HepG2 (cell line): ENCODE results near the gene FKBP1A. TPM values are rescaled to one million over a fixed set of nuclear protein-coding genes. Genes with fewer than 3 reads are reported as not detected.

Experiments used
- ATAC-seq: fragments of 200-7000 bp; cut with Tn5 transposase; 3 replicates; pipeline ENCODE4 v1.9.1; 2020; ENCODE audit warnings: mild to moderate bottlenecking, moderate library complexity
- BruUV-seq: library from RNA; stranded (reverse); fragments of 400-500 nt; replicated peaks from 2 replicates; lab custom pipeline; 2021; lab: Mats Ljungman, UMichigan
- CTCF ChIA-PET: fragments of 300-600 bp; formaldehyde crosslinking; extraction: SDS; loops from one replicate; lab custom pipeline; 2021; ENCODE audit warnings: low total read pairs, inconsistent platforms, low intra/inter-chr PET ratio; lab: Yijun Ruan, JAX
- POLR2A ChIA-PET: fragments of 350-600 bp; sonication (Branson Sonifier 250); formaldehyde crosslinking; loops from one replicate; lab custom pipeline; 2020; ENCODE audit warnings: antibody characterized with exemption, inconsistent platforms; lab: Yijun Ruan, JAX
- DNase-seq: peaks from one replicate; pipeline ENCODE4 v3.0.0-alpha.2; 2015; ENCODE audit warnings: low spot score
- FAIRE-seq: peaks from 3 replicates; lab custom pipeline; 2011; peaks lifted over from hg19 to GRCh38; lab: Jason Lieb, UNC
- H2AFZ ChIP-seq: one replicate; pipeline ENCODE4 v1.6.1; 2011; ENCODE audit warnings: low read length, inconsistent platforms
- H3K27ac ChIP-seq: fragments of 300-600 bp; 3 replicates; pipeline ENCODE4 v1.8.0; 2011; ENCODE audit warnings: mixed run types, mild to moderate bottlenecking, mixed read lengths, low read length, inconsistent platforms; ENCODE audit not compliant: insufficient read depth; ENCODE audit errors: extremely low read length
- H3K27me3 ChIP-seq, 2 experiments: fragments of 200-600 bp in 1 of 2; 2 replicates in 1 of 2; 3 replicates in 1 of 2; pipeline versions ENCODE4 v1.6.0 to v1.8.0; 2011; ENCODE audit warnings: low read length in 2 of 2, mild to moderate bottlenecking in 2 of 2, moderate library complexity in 2 of 2, inconsistent platforms in 1 of 2; ENCODE audit not compliant: insufficient read depth in 2 of 2, control insufficient read depth in 1 of 2
- H3K36me3 ChIP-seq, 2 experiments: fragments of 200-600 bp in 1 of 2; replicated peaks in 1 of 2; 2 replicates in 1 of 2; 3 replicates in 1 of 2; pipeline versions ENCODE4 v1.5.1 to v1.8.0; 2011; ENCODE audit warnings: low read length in 2 of 2, inconsistent platforms in 1 of 2; ENCODE audit not compliant: insufficient read depth in 2 of 2, control insufficient read depth in 1 of 2
- H3K4me1 ChIP-seq: 2 replicates; pipeline ENCODE4 v1.5.1; 2012; ENCODE audit warnings: low read length, inconsistent platforms; ENCODE audit not compliant: insufficient read depth
- H3K4me2 ChIP-seq: 2 replicates; pipeline ENCODE4 v1.6.0; 2011; ENCODE audit warnings: low read depth, low read length, inconsistent platforms
- H3K4me3 ChIP-seq, 3 experiments: fragments of 200-600 bp in 1 of 3; sonication (generic), shearing (Covaris generic) in 1 of 3; replicated peaks in 1 of 3; 2 replicates each; pipeline ENCODE4 v1.5.1; 2011 to 2016; ENCODE audit warnings: low read length in 3 of 3, inconsistent platforms in 2 of 3, low read depth in 2 of 3, mild to moderate bottlenecking in 2 of 3, control low read depth in 1 of 3, mixed read lengths in 1 of 3; ENCODE audit not compliant: insufficient read depth in 1 of 3
- H3K79me2 ChIP-seq: one replicate; pipeline ENCODE4 v1.6.1; 2011; ENCODE audit warnings: low read length, inconsistent platforms; ENCODE audit not compliant: insufficient read depth
- H3K9ac ChIP-seq: 2 replicates; pipeline ENCODE4 v1.6.0; 2011; ENCODE audit warnings: mild to moderate bottlenecking, low read depth, low read length, inconsistent platforms; ENCODE audit not compliant: insufficient read depth
- H3K9me3 ChIP-seq: 2 replicates; pipeline ENCODE4 v1.5.1; 2012; ENCODE audit warnings: mild to moderate bottlenecking, low read length
- H4K20me1 ChIP-seq: 2 replicates; pipeline ENCODE4 v1.6.0; 2011; ENCODE audit warnings: inconsistent platforms, mild to moderate bottlenecking, low read length, moderate library complexity; ENCODE audit not compliant: insufficient read depth
- ASH2L ChIP-seq: fragments of 300-600, 200-600 bp; sonication (generic); IDR thresholded peaks from 2 replicates; pipeline ENCODE4 v1.7.0; 2017; ENCODE audit warnings: low read depth, mild to moderate bottlenecking, moderate library complexity, mixed read lengths, low read length; ENCODE audit not compliant: insufficient read length
- FOSL1 ChIP-seq: sonication (generic); formaldehyde crosslinking; IDR thresholded peaks from 2 replicates; pipeline ENCODE4 v1.9.0; 2021; ENCODE audit warnings: missing genetic modification reagents, borderline replicate concordance
- FOXP4 ChIP-seq: sonication (generic); formaldehyde crosslinking; IDR thresholded peaks from 2 replicates; pipeline ENCODE4 v1.4.0; 2020; ENCODE audit warnings: missing genetic modification reagents
- HHEX ChIP-seq: IDR thresholded peaks from 2 replicates; pipeline ENCODE4 v1.6.1; 2016; ENCODE audit warnings: control low read depth
- RBFOX2 ChIP-seq: fragments of 200-400 bp; formaldehyde crosslinking; IDR thresholded peaks from 2 replicates; pipeline ENCODE4 v1.6.1; 2017; ENCODE audit warnings: low read depth, mild to moderate bottlenecking, low read length
- SNRNP70 ChIP-seq: fragments of 200-400 bp; formaldehyde crosslinking; IDR thresholded peaks from 2 replicates; pipeline ENCODE4 v1.6.1; 2017; ENCODE audit warnings: mild to moderate bottlenecking, low read depth, low read length, moderate library complexity
- WGBS: methylation state at CpG from one replicate; pipeline ENCODE4 v1.1.6; 2017; ENCODE audit warnings: low lambda C conversion rate; 5-methylcytosine and 5-hydroxymethylcytosine counted together
- in situ Hi-C: cut with HindIII; loops from 2 replicates; pipeline ENCODE4 v1.10.0; 2017; ENCODE audit warnings: low pct_unique_long_range_greater_than_20kb; ENCODE audit not compliant: extremely low pct_ligation_motif_present
- intact Hi-C: fragments of 100-400 bp; cut with micrococcal nuclease; formaldehyde crosslinking; loops from one replicate; pipeline ENCODE4 v1.10.0; 2022; ENCODE audit not compliant: unreplicated experiment
- polyA plus RNA-seq, 8 experiments: library from polyadenylated mRNA; depleted of rRNA in 3 of 8; stranded (reverse) in 7 of 8; unstranded in 1 of 8; fragments of >200 nt; fragmentation: Illumina TruSeq in 4 of 8; extraction: Trizol in 4 of 8; gene quantifications; 2 replicates each; pipeline versions ENCODE4 v1.2.1 to v1.2.3, GENCODE V29; 2011 to 2016; ENCODE audit warnings: low read depth in 4 of 8, missing spikeins in 1 of 8, mixed read lengths in 1 of 8; ENCODE audit not compliant: insufficient read depth in 1 of 8
- total RNA-seq, 5 experiments: library from RNA; depleted of rRNA; stranded (reverse); fragments of >200 nt; fragmentation: Illumina TruSeq; extraction: Trizol; gene quantifications; 2 replicates each; pipeline ENCODE4 v1.2.3, GENCODE V29; 2016; ENCODE audit warnings: low read depth in 1 of 5

Gene FKBP1A
- total and polyA plus RNA-seq, 2 of the 13 experiments (the other 11 are each of a cell fraction or from before 2014, with no cell fraction given): 119 to 468 TPM

DNA sequence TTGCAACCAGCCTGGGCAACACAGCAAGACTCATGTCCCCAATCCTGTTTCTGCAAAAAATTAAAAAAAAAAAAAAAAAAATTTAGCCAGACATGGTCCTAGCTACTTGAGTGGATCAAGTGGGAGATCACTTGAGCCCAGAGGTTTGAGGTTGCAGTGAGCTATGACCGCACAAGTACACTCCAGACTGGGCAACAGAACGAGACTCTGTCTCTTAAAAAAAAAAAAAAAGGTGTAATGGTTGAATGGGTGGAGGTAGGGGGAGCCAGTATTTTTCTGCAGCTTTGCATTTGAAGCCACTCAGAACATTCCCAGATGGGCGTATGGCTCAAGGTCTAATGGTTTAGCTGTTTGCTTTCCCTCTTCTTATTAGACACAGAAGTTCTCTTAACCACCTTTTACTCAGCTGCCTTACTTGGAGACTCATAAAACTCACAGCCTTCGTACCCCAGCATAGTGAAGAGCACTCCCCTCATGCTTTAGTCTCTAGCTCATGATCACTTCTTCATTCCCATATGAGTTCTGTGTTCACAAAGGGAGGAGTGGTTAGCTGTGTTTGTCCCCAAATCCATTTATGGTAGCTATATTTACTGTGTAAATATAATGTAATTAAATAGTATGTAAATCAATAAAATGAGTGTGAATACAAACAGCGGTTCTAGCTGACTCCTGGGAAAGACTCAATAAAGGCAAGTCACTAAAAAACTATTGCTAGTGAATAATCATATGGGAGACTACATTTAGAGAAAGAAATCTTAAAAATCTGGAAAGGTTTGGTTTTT lies 9.0 kb downstream of the FKBP1A start (continued):
- TF ChIP-seq SNRNP70 (no peak), FOXP4 (no peak), HHEX (CRISPR knock-in tag) (peak; percentile 68; the same call in 1 of the 2 replicates), FOSL1 (CRISPR knock-in tag) (no peak)

- CTCF ChIA-PET: no interaction called here
- no peaks in the 10 kb centered on the region for H3K27me3 ChIP-seq
- no peak overlapping the region for H3K4me2 ChIP-seq
- no peak for FAIRE-seq
- H3K9me3 ChIP-seq: no peaks in the 10 kb centered on the region
- 0 out of 2 replicates have a peak, but pooled peaks have one; percentile 23 for TF ChIP-seq RBFOX2
- TF ChIP-seq ASH2L: no peak
- H4K20me1 ChIP-seq: peaks cover 90% of the 10 kb centered on the region
- H3K9ac ChIP-seq: no peak overlapping the region
- in situ Hi-C loops (no loop called here), intact Hi-C loops (no loop called here)
- no peak overlapping the region for H3K27ac ChIP-seq
- BruUV-seq: no TSS peak
- no peak for ATAC-seq
- no peak overlapping the region for H3K4me3 ChIP-seq
- POLR2A ChIA-PET: interaction anchor here (1.3 to 2.2 kb wide), 4 partner anchors 9 to 57 kb away, joined by 4 to 11 read pairs (median 6); partner anchors contain the start of gene FKBP1A
- WGBS: 97% methylated on average over 4 of the region's 4 CpGs
- no peak for DNase-seq
- H2AFZ ChIP-seq: no peak overlapping the region
- peaks cover 16 to 40% of the 10 kb centered on the region in 2 experiments for H3K36me3 ChIP-seq
- peaks cover 98% of the 10 kb centered on the region for H3K79me2 ChIP-seq
- peaks cover 74% of the 10 kb centered on the region for H3K4me1 ChIP-seq
Observed at GRCh38 chr20:1382670-1383069, 10.2 kb downstream of the FKBP1A start.
